ENCODE results near the gene DBI.

GRCh38 chr2:119333360-119333759 is 33.4 kb upstream of the DBI start:
- no peak for TF ChIP-seq CTCF (IDR thresholded peaks at IDR 0.05; ENCODE audit: poor library complexity)
- TF ChIP-seq EZH2 (IDR thresholded peaks at IDR 0.05; ENCODE audit: borderline replicate concordance), result no peak
- TF ChIP-seq EZH2phosphoT487 (IDR thresholded peaks at IDR 0.05; ENCODE audit: low read depth, severe bottlenecking, unreplicated experiment), result no peak
